Heart left ventricle (tissue), 16 donors: Measurements from ENCODE around the gene AGFG2. TPM values are rescaled to one million over a fixed set of nuclear protein-coding genes. Genes with fewer than 3 reads are reported as not detected.
A peak's percentile ranks its signal among the peaks of the same experiment; 100 is the strongest.

ENCODE experiments used
- ATAC-seq, 4 donors: fragments of 200-7000 bp; cut with Tn5 transposase; one replicate each; pipeline ENCODE4 v1.9.1; 2020 to 2022; ENCODE audit warnings: moderate library complexity in 4 of 4, mild to moderate bottlenecking in 3 of 4, moderate number of reproducible peaks in 1 of 4
- DNase-seq, 5 donors: peaks; one replicate each; pipeline ENCODE4 v3.0.0-alpha.2; 2020
- H3K27ac ChIP-seq, 12 donors: fragments of 200-600 bp; sonication (generic) in 4 of 12; one replicate each; pipeline versions ENCODE4 v1.5.0 to v1.8.0; 2016 to 2022; ENCODE audit warnings: mild to moderate bottlenecking in 2 of 12
- H3K27me3 ChIP-seq, 9 donors: fragments of 200-600 bp; sonication (generic) in 2 of 9; one replicate each; pipeline versions ENCODE4 v1.5.1 to v1.8.0; 2016 to 2022; ENCODE audit warnings: mild to moderate bottlenecking in 3 of 9
- H3K36me3 ChIP-seq, 9 donors: fragments of 200-600 bp; sonication (generic) in 2 of 9; one replicate each; pipeline versions ENCODE4 v1.5.0 to v1.8.0; 2018 to 2022; ENCODE audit warnings: mild to moderate bottlenecking in 2 of 9
- H3K4me1 ChIP-seq, 12 donors: fragments of 200-600 bp; sonication (generic) in 4 of 12; one replicate each; pipeline versions ENCODE4 v1.5.0 to v1.8.0; 2016 to 2022; ENCODE audit warnings: mild to moderate bottlenecking in 3 of 12
- H3K4me3 ChIP-seq, 12 donors: fragments of 200-600 bp; sonication (generic) in 4 of 12; one replicate each; pipeline versions ENCODE4 v1.5.0 to v1.8.0; 2017 to 2022; ENCODE audit warnings: mild to moderate bottlenecking in 9 of 12, moderate library complexity in 4 of 12
- H3K9me3 ChIP-seq, 12 donors: fragments of 200-600 bp; sonication (generic) in 4 of 12; one replicate each; pipeline versions ENCODE4 v1.5.0 to v1.8.0; 2016 to 2022; ENCODE audit warnings: mild to moderate bottlenecking in 1 of 12
- POLR2A ChIP-seq, 2 donors: fragments of 450-650 bp; IDR thresholded peaks; one replicate each; pipeline ENCODE4 v1.6.1; 2017; ENCODE audit warnings: antibody characterized with exemption in 2 of 2, mild to moderate bottlenecking in 2 of 2, moderate library complexity in 2 of 2
- WGBS, 4 donors: extraction: QIAGEN DNeasy Blood & Tissue Kit in 2 of 4; methylation state at CpG; one replicate each; pipeline versions ENCODE4 v1.1.5 to v1.1.7; 2013 to 2018; 5-methylcytosine and 5-hydroxymethylcytosine counted together
- intact Hi-C, 10 donors: fragments of 100-400 bp; cut with DNase I; formaldehyde crosslinking; loops; one replicate each; pipeline versions ENCODE4 v1.11.1 to v1.14.2; 2022
- polyA plus RNA-seq, 2 donors: library from polyadenylated mRNA; stranded (reverse); fragments of 200-250 nt; gene quantifications; one replicate each; pipeline ENCODE4 v1.2.3, GENCODE V29; 2013
- total RNA-seq, 9 donors: library from RNA; depleted of rRNA in 2 of 9; stranded (reverse); fragments of >200 nt in 2 of 9; fragmentation: NEBNext Ultra II Directional in 3 of 9; extraction: Animal tissue kit (Norgen Biotek cat#: 25700) in 3 of 9; gene quantifications; one replicate each; pipeline versions ENCODE4 v1.1.0 to v1.2.4, GENCODE V29; 2016 to 2023
- TF ChIP-seq, protein P1 (sequence below), 12 donors: fragments of 200-600 bp; sonication (generic) in 4 of 12; IDR thresholded peaks; one replicate each; pipeline versions ENCODE4 v1.5.0 to v1.8.0; 2018 to 2022; ENCODE audit warnings: antibody characterized with exemption in 12 of 12, mild to moderate bottlenecking in 5 of 12
- donor health status: ischemic (EF 13 %, LVEDD 7.1; RV severe dilation, severe dysfunction).
- donor health status: healthy with polysubstance abuse.
- donor health status: DM: no; HTN: yes; CAD: no.
- donor health status: DM: no; HTN: no; CAD: no.
- donor health status: ischemic (EF 25% LVEDD 6.9; RV normal size, moderate dysfunction).
- donor health status: ischemic (EF 25% LVEDD 5.7; RV mildly dilated, moderate dysfunction).
- donor health status: healthy.
- donor health status: DM: yes; HTN: yes; CAD: no.
- donor health status: ischemic (EF 35%, LVEDD 5.7; RV mildly dilated, moderate dysfunction).
- donor health status: nonischemic (EF 11% LVEDD 7.7; RV severe dilation, severe dysfunction).
- donor health status: DM: yes; HTN: yes; CAD: no.
- donor health status: PGD.
- donor health status: ischemic (EF 29% LVEDD 5.4; RV normal size, mild dysfunction).
- donor health status: nonischemic (EF 23%, LVEDD 6.1; RV moderate dilation, normal function).

The AGFG2 gene
- total and polyA plus RNA-seq, 11 donors = 12.5 to 36.9 (median 30.8) TPM

DNA sequence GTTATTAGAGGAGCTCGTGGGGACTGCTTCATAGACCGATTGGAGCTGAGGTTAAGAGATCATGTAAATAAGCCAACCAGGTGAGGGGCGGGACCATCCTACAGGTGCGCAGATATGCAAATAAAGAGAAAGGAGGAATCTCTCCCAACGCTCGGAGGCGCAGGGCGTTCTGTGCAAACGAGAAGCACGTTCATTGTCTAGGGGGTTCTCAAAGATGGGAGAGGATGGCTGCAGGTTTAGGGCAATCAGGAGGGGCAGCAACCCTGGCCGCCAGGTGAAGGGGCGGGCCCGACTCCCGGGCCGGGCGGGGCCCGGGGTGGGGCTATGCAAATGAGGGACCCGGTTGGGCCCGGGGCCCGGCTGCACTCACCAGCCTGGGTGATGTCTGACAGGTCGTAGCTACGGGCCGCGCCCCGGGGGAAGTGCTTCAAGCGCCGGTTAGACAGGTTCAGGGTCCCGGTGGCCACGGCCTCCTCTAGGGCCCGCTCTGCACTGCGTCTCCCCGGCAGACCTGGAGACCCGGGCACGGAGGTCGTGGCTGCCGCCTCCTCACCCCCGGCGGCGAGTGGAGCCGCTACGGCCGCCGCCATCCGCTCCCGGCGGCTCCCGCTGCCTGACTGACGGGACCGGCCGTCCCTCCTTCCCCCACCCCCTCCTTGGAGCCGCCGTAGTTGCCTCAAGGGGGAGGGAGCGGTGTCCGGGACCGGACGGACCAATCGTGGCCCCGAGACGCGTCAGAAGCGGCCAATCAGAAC is 46.7 kb downstream of the AGFG2 start, which contains the start of gene LRCH4:
TSS of gene LRCH4 (minus strand) at position 619 of the 755 bp plus-strand sequence. CDS start at position 590, 29 bp downstream.
- Histone ChIP-seq H3K27ac (peak within 1 kb of the TSS; percentile 79 to 99 (median 96)), H3K9me3 (no peaks in the 10 kb centered on the region), H3K27me3 (no peaks in the 10 kb centered on the region), H3K4me1 (peaks cover 6 to 57% (median 41%) of the 10 kb centered on the region in 12 donors), H3K36me3 (peaks cover 0 to 26% (median 18%) of the 10 kb centered on the region in 9 donors), H3K4me3 (peak within 1 kb of the TSS; percentile 75 to 100 (median 96))
- peak in 2 of 5 donors; percentile 49 to 70 for DNase-seq
- intact Hi-C loops = loop anchor here in 5 of 10 donors (1.0 to 10.0 kb wide), 8 partner anchors 15 to 107 kb away; partner anchors contain the start of genes GNB2 (in 4 of the 5), MOSPD3 (in 2 of the 5), AGFG2 (in 1 of the 5) and GIGYF1 (in 1 of the 5)
- TF ChIP-seq POLR2A (IDR thresholded peaks at IDR 0.05) = peak; percentile 99
- TF ChIP-seq, protein P1, sequence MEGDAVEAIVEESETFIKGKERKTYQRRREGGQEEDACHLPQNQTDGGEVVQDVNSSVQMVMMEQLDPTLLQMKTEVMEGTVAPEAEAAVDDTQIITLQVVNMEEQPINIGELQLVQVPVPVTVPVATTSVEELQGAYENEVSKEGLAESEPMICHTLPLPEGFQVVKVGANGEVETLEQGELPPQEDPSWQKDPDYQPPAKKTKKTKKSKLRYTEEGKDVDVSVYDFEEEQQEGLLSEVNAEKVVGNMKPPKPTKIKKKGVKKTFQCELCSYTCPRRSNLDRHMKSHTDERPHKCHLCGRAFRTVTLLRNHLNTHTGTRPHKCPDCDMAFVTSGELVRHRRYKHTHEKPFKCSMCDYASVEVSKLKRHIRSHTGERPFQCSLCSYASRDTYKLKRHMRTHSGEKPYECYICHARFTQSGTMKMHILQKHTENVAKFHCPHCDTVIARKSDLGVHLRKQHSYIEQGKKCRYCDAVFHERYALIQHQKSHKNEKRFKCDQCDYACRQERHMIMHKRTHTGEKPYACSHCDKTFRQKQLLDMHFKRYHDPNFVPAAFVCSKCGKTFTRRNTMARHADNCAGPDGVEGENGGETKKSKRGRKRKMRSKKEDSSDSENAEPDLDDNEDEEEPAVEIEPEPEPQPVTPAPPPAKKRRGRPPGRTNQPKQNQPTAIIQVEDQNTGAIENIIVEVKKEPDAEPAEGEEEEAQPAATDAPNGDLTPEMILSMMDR (IDR thresholded peaks at IDR 0.05) = no peak
- WGBS, 4 donors = 0 to 1% (median 0%) methylated on average over 25 to 61 of the region's 61 CpGs
- ATAC-seq = peak in 2 of 4 donors; percentile 29 to 41

DNA sequence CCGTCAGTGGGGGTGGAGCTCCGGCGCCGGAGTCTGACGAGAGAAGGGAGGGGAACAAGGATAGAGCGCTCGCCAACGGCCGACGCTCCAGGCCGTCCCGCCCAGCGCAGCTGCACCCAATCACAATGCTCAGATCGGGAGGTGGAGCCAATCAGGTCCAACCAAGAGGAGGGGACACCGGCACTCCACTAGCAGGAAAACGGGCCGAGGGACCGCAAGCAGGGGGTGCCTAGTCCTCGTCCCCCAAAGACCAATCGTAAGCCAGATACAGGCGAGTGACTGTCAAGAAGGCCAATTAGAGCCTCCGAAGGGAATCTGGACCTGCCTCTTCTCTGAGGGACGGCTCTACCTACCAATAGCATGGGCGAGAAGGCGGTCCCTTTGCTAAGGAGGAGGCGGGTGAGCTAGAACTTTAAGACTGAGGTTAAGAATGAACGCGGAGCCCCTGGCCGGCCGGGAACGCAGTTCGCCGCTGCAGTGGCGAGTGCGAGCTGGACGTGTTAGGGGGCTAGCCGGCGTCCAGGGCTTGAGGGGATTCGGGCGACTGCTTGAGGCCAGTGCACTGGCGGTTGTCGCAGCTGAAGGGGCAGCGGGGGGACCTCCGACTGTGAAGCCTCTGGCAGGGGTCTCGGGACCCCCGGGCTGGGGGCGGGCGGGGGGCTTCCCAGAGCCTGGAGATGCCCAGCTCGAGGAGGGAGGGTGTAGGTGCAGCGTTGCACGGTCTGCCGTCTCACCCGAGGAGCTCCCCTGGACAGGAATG is 47.4 kb downstream of the AGFG2 start, which contains the start of gene FBXO24:
TSS of gene FBXO24 (plus strand) at position 63 of the 760 bp plus-strand sequence. CDS start at position 361, 298 bp downstream.
- ATAC-seq (peak; percentile 91 to 97 (median 96)), DNase-seq (peak; percentile 100)
- Histone ChIP-seq H3K9me3 (no peaks in the 10 kb centered on the region), H3K36me3 (peaks cover 0 to 18% (median 11%) of the 10 kb centered on the region in 9 donors), H3K27me3 (no peaks in the 10 kb centered on the region), H3K27ac (peak within 1 kb of the TSS; percentile 79 to 99 (median 96)), H3K4me1 (peaks cover 6 to 63% (median 41%) of the 10 kb centered on the region in 12 donors), H3K4me3 (peak within 1 kb of the TSS; percentile 75 to 100 (median 96))
- intact Hi-C loops = loop anchor here in 5 of 10 donors (1.0 to 10.0 kb wide), 7 partner anchors 26 to 106 kb away; partner anchors contain the start of genes GNB2 (in 4 of the 5), MOSPD3 (in 2 of the 5), AGFG2 (in 1 of the 5) and GIGYF1 (in 1 of the 5)
- TF ChIP-seq, protein P1 (IDR thresholded peaks at IDR 0.05) = no peak
- peak in 1 of 2 donors; percentile 48 for TF ChIP-seq POLR2A (IDR thresholded peaks at IDR 0.05)
- WGBS, 4 donors = 0 to 1% (median 0%) methylated on average over 33 to 53 of the region's 53 CpGs

DNA sequence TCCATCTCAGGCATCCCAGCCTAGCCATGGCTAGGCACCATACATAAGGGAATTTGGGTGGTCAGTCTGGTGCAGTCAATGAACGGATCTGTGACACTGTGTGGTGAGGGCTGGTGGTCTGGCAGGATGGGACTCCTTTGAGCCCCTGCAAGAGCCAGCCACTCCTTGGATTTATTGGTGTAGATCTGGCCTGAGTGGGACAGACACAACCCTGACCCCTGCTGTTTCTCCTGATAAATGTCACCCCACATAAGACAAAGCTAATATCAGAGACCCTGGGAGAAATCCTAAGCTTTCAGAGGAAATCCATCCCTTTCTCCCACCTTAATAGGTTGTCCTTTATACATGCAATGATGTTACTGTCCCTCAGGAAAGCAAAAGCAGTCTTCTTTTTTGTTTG is 49.4 kb downstream of the AGFG2 start:
- TF ChIP-seq, protein P1 (IDR thresholded peaks at IDR 0.05) = peak in 7 of 12 donors; percentile 13 to 41 (median 30)
- TF ChIP-seq POLR2A (IDR thresholded peaks at IDR 0.05) = no peak
- no peaks in the 10 kb centered on the region for H3K9me3 ChIP-seq
- ATAC-seq (no peak), DNase-seq (no peak)
- no peaks in the 10 kb centered on the region for H3K36me3 ChIP-seq
- peaks cover 6 to 48% (median 27%) of the 10 kb centered on the region in 12 donors for H3K4me1 ChIP-seq
- WGBS, 4 donors = 67 to 86% (median 74%) methylated on average over 1 of the region's 1 CpG
- no peak overlapping the region for H3K27ac ChIP-seq
- intact Hi-C loops = loop anchor here in 3 of 10 donors (5.0 to 10.0 kb wide), 2 partner anchors 86 to 104 kb away; partner anchors contain the start of genes GNB2 (in 2 of the 3) and GIGYF1 (in 1 of the 3)
- no peak overlapping the region for H3K4me3 ChIP-seq
- no peaks in the 10 kb centered on the region for H3K27me3 ChIP-seq
